Fibroblast of lung (primary cell): ENCODE measurements around the gene TMEM215. TPM values are rescaled to one million over a fixed set of nuclear protein-coding genes. Genes with fewer than 3 reads are reported as not detected.

Experiments used
- DNase-seq, 2 donors: peaks; one replicate each; pipeline versions ENCODE4 v3.0.0 to v3.0.0-alpha.2; 2010; ENCODE audit warnings: low read depth in 2 of 2
- H2AFZ ChIP-seq: 2 replicates; pipeline ENCODE4 v1.5.1; 2012; ENCODE audit warnings: low read length, control low read depth, inconsistent platforms
- H3K27ac ChIP-seq: 2 replicates; pipeline ENCODE4 v1.5.1; 2011; ENCODE audit warnings: low read length, control low read depth; ENCODE audit not compliant: insufficient read depth
- H3K27me3 ChIP-seq: 2 replicates; pipeline ENCODE4 v1.5.1; 2011; ENCODE audit warnings: mild to moderate bottlenecking, low read length; ENCODE audit not compliant: control insufficient read depth, insufficient read depth
- H3K36me3 ChIP-seq: 2 replicates; pipeline ENCODE4 v1.5.1; 2011; ENCODE audit warnings: low read length; ENCODE audit not compliant: control insufficient read depth, insufficient read depth
- H3K4me1 ChIP-seq: 2 replicates; pipeline ENCODE4 v1.5.1; 2011; ENCODE audit warnings: low read length; ENCODE audit not compliant: control insufficient read depth, insufficient read depth; ENCODE audit errors: extremely low read depth
- H3K4me2 ChIP-seq: 2 replicates; pipeline ENCODE4 v1.5.1; 2011; ENCODE audit warnings: low read length, control low read depth; ENCODE audit not compliant: insufficient read depth; ENCODE audit errors: extremely low read depth
- H3K4me3 ChIP-seq, 4 experiments: fragments of 200-600 bp in 1 of 4; sonication (generic) in 1 of 4; replicated peaks in 1 of 4; 2 replicates each; pipeline ENCODE4 v1.5.1; 2011 to 2016; ENCODE audit warnings: low read length in 4 of 4, low read depth in 3 of 4, mild to moderate bottlenecking in 3 of 4, control low read depth in 2 of 4, inconsistent platforms in 1 of 4, mixed read lengths in 1 of 4; ENCODE audit not compliant: insufficient read depth in 1 of 4; ENCODE audit errors: control extremely low read depth in 1 of 4
- H3K79me2 ChIP-seq: 2 replicates; pipeline ENCODE4 v1.5.1; 2012; ENCODE audit warnings: mild to moderate bottlenecking, low read length, inconsistent platforms; ENCODE audit not compliant: control insufficient read depth, insufficient read depth
- H3K9ac ChIP-seq: 2 replicates; pipeline ENCODE4 v1.5.1; 2011; ENCODE audit warnings: mild to moderate bottlenecking, low read length, control low read depth; ENCODE audit not compliant: insufficient read depth
- H3K9me3 ChIP-seq: 2 replicates; pipeline ENCODE4 v1.5.1; 2012; ENCODE audit warnings: low read depth, low read length; ENCODE audit not compliant: control insufficient read depth, insufficient read depth
- H4K20me1 ChIP-seq: 2 replicates; pipeline ENCODE4 v1.5.1; 2011; ENCODE audit warnings: low read length; ENCODE audit not compliant: control insufficient read depth, insufficient read depth; ENCODE audit errors: extremely low read depth
- EZH2 ChIP-seq: IDR thresholded peaks from 2 replicates; pipeline ENCODE4 v1.5.1; 2012; ENCODE audit warnings: low read length, control low read depth, mild to moderate bottlenecking; ENCODE audit errors: missing control alignments
- polyA plus RNA-seq, 2 donors: library from polyadenylated mRNA; depleted of rRNA in 1 of 2; stranded (reverse) in 1 of 2; unstranded in 1 of 2; fragments of >200 nt; gene quantifications; 2 replicates each; pipeline ENCODE4 v1.2.1, GENCODE V29; 2011 to 2012; ENCODE audit warnings: missing spikeins in 1 of 2
- total RNA-seq: library from RNA; depleted of rRNA; stranded (reverse); fragments of >200 nt; gene quantifications from 2 replicates; pipeline ENCODE4 v1.2.1, GENCODE V29; 2014
- TF ChIP-seq, protein P1 (sequence below), 2 donors: IDR thresholded peaks in 1 of 2; conservative IDR thresholded peaks in 1 of 2; 1 replicate in 1 of 2; 2 replicates in 1 of 2; pipeline ENCODE4 v1.5.1; 2011 to 2012; ENCODE audit warnings: low read length in 2 of 2, control low read depth in 1 of 2, inconsistent platforms in 1 of 2, low read depth in 1 of 2, mild to moderate bottlenecking in 1 of 2

TMEM215 gene
- total and polyA plus RNA-seq, 2 donors (not counting 1 experiment from before 2014, with no cell fraction given) = not detected

DNA sequence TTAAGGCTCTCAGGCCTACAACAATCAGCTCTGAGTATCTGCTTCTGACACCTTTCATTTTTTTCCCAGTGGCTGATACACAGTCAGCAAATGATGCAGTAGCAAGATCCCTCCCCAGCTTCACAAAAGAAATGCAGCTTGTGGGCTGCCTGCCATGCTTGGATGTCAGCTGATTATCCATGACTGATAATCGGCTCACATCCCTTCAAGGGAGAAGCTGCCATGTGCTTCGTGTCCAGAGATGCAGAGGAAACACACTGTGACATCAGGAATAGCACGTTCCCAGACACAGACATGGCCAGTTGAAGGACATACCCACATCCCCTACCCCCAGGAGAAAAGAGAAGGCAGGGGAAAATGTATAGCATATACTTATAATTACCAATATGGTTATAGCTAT lies 27.9 kb downstream of the TMEM215 start:
- Histone ChIP-seq H3K9me3 (no peaks in the 10 kb centered on the region), H3K27me3 (no peaks in the 10 kb centered on the region), H3K36me3 (no peaks in the 10 kb centered on the region), H3K79me2 (no peaks in the 10 kb centered on the region), H3K4me2 (no peak overlapping the region), H3K4me3 (no peak overlapping the region), H2AFZ (no peak overlapping the region), H3K27ac (no peak overlapping the region), H3K4me1 (no peaks in the 10 kb centered on the region), H4K20me1 (no peaks in the 10 kb centered on the region), H3K9ac (no peak overlapping the region)
- DNase-seq = no peak
- TF ChIP-seq, protein P1, sequence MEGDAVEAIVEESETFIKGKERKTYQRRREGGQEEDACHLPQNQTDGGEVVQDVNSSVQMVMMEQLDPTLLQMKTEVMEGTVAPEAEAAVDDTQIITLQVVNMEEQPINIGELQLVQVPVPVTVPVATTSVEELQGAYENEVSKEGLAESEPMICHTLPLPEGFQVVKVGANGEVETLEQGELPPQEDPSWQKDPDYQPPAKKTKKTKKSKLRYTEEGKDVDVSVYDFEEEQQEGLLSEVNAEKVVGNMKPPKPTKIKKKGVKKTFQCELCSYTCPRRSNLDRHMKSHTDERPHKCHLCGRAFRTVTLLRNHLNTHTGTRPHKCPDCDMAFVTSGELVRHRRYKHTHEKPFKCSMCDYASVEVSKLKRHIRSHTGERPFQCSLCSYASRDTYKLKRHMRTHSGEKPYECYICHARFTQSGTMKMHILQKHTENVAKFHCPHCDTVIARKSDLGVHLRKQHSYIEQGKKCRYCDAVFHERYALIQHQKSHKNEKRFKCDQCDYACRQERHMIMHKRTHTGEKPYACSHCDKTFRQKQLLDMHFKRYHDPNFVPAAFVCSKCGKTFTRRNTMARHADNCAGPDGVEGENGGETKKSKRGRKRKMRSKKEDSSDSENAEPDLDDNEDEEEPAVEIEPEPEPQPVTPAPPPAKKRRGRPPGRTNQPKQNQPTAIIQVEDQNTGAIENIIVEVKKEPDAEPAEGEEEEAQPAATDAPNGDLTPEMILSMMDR (conservative IDR thresholded peaks at IDR 0.05 in 1 of 2, IDR thresholded peaks at IDR 0.05 in 1 of 2; ENCODE audit: low read depth in 1 of 2, low read length in 2 of 2) = no peak
- TF ChIP-seq EZH2 = no peak

DNA sequence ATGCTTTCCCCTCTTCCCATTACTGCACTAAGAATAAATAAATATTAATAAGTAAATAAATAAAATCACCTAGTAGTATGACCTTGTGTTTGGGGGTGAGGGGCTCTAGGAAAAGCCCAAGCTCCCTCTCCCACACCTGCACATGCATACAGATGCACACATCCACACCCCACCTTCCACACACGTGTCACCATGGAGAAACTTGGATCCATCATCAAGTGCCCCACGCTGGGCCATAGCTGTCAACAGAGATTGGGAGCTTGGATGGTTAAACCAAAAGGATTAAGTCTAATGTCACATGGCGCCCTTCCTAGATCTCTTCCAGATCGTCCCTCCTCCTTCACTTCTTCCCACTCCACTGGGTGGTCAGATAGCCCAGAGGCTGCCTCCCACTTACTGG lies 37.0 kb downstream of the TMEM215 start:
- no peaks in the 10 kb centered on the region for H3K4me1 ChIP-seq
- no peaks in the 10 kb centered on the region for H3K9me3 ChIP-seq
- H3K27me3 ChIP-seq = no peaks in the 10 kb centered on the region
- no peaks in the 10 kb centered on the region for H3K36me3 ChIP-seq
- H3K79me2 ChIP-seq = no peaks in the 10 kb centered on the region
- no peak overlapping the region for H3K4me3 ChIP-seq
- H3K4me2 ChIP-seq = no peak overlapping the region
- H4K20me1 ChIP-seq = no peaks in the 10 kb centered on the region
- no peak overlapping the region for H3K27ac ChIP-seq
- no peak overlapping the region for H2AFZ ChIP-seq
- no peak for TF ChIP-seq EZH2
- TF ChIP-seq, protein P1 (conservative IDR thresholded peaks at IDR 0.05 in 1 of 2, IDR thresholded peaks at IDR 0.05 in 1 of 2; ENCODE audit: low read depth in 1 of 2, low read length in 2 of 2) = no peak
- H3K9ac ChIP-seq = no peak overlapping the region
- no peak for DNase-seq

DNA sequence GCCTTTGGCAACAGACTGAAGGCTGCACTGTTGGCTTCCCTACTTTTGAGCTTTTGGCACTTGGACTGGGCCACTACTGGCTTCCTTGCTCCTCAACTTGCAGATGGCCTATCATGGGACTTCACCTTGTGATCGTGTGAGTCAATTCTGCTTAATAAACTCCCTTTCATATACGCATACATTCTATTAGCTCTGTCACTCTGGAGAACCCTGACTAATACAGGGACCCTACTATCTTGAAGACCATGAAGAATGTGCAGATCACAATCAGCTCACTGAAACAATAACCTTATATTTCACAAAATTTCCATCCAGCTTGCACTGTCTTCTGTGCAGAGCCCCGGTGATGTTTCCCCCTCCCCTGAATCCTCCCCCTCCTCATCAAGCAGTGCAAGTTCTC lies 39.8 kb downstream of the TMEM215 start:
- Histone ChIP-seq H3K79me2 (no peaks in the 10 kb centered on the region), H3K9me3 (no peaks in the 10 kb centered on the region), H3K4me1 (no peaks in the 10 kb centered on the region), H3K27me3 (no peaks in the 10 kb centered on the region), H3K4me2 (no peak overlapping the region), H2AFZ (no peak overlapping the region), H3K9ac (no peak overlapping the region), H3K36me3 (no peaks in the 10 kb centered on the region), H4K20me1 (no peaks in the 10 kb centered on the region), H3K4me3 (no peak overlapping the region), H3K27ac (no peak overlapping the region)
- no peak for TF ChIP-seq EZH2
- TF ChIP-seq, protein P1 (conservative IDR thresholded peaks at IDR 0.05 in 1 of 2, IDR thresholded peaks at IDR 0.05 in 1 of 2; ENCODE audit: low read depth in 1 of 2, low read length in 2 of 2) = no peak
- DNase-seq = no peak
